ENCODE results near the gene CSH1.
"Not testable (repeated sequence)": the region's sequence is repeated elsewhere in the genome, so short reads cannot be mapped to it uniquely, and the experiment has no call there.

DNA sequence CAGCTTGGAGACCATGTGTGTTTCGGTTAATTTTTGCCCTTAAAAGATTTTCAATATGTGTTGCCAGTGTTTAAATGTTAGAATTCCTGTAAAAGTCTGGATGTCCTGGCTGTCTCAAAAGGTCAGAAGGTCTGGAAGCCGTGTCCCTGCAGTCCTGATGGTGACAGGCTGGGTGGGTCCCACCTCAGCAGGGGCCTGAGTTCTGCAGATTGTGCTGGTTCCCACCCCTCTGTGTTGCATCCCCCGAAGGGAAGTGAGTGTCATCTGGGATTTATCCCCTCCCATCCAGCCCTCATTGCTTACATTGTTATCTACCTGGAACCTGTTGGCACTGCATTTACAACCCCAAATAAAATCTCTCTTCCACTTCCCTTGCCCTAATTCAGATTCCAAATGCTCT is 2.4 kb downstream of the CSH1 start:
- TF ChIP-seq, protein P1, sequence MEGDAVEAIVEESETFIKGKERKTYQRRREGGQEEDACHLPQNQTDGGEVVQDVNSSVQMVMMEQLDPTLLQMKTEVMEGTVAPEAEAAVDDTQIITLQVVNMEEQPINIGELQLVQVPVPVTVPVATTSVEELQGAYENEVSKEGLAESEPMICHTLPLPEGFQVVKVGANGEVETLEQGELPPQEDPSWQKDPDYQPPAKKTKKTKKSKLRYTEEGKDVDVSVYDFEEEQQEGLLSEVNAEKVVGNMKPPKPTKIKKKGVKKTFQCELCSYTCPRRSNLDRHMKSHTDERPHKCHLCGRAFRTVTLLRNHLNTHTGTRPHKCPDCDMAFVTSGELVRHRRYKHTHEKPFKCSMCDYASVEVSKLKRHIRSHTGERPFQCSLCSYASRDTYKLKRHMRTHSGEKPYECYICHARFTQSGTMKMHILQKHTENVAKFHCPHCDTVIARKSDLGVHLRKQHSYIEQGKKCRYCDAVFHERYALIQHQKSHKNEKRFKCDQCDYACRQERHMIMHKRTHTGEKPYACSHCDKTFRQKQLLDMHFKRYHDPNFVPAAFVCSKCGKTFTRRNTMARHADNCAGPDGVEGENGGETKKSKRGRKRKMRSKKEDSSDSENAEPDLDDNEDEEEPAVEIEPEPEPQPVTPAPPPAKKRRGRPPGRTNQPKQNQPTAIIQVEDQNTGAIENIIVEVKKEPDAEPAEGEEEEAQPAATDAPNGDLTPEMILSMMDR (IDR thresholded peaks at IDR 0.05) = not testable (repeated sequence)
- not testable (repeated sequence) for TF ChIP-seq POLR2A (IDR thresholded peaks at IDR 0.05)

Data from body of pancreas (tissue), 4 donors.